Fibroblast of peridontal ligament (primary cell): ENCODE results near the gene RSAD2.
"Not testable (repeated sequence)": the region's sequence is repeated elsewhere in the genome, so short reads cannot be mapped to it uniquely, and the experiment has no call there.

Source experiments
- DNase-seq: peaks from one replicate; pipeline ENCODE4 v3.0.0-alpha.2; 2010; ENCODE audit errors: extremely low read depth

The RSAD2 gene

DNA sequence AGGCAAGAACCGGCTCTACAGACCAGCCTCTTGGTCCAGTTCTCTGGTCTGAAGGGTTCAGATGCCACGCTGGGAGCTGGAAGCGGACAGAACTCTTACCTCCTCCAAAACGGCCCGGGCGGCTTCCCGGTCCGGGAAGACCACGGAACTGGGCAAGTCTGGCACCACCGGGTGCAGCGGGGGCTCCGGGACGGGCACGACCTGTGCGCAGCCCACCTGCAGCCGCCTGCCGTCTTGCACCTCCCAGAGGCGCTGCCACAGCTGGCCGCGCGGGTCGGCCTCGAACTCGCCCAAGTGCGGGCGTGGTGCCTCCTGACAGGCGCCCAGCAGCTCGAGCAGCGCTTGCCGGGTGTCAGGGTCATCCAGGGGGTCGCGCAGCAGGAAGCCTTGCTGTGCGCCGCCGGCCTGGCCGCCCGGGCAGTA lies 12.6 kb upstream of the RSAD2 start:
- no peak for DNase-seq

DNA sequence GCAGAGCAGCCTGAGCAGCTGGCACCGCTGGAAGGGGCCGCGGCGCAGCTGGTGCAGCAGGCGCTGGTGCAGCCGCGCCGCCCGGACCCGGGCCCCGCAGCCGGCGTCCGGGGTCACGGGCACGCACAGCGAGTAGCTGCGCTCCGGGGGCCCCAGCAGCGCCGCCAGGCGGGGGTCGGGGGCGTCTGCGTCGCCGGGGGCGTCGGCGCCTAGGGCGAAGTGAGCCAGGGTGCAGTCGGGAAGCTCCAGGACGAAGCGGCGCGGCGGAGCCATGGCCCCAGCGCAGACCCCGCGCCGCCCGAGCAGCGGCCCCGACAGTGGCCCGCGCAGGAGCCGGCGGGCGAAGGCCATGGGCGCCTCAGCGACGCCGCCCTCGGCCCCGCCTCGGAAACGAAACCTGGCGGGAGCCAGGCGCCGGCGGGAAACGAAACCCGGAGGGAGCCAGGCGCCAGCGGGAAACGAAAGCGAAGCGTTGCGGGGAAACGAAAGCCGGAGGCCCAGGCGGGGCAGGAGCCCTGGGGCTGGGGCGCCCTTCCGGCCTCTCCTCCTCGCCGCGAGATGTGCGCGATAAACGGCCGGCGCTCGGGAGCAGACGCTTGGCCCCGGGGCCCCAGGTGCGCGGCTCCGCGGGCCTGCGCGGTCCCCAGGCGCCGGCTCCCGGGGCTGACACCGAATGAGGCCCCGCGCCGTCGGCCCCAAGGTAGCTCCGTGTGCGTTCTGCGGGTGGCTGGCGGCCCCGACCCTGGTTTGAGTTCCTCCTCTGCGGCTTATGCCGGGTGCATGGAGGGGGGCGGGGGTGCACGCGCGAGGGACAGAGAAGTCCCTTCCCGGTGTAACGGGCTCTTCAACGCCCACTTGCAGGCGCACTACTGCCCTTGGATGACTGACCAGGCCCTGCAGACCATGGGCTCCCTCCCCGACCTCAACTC lies 12.0 kb upstream of the RSAD2 start, which contains the start of gene CMPK2:
TSS of gene CMPK2 (minus strand) at position 562 of the 929 bp plus-strand sequence. CDS start at position 351, 211 bp downstream.
- peak; percentile 28 for DNase-seq

DNA sequence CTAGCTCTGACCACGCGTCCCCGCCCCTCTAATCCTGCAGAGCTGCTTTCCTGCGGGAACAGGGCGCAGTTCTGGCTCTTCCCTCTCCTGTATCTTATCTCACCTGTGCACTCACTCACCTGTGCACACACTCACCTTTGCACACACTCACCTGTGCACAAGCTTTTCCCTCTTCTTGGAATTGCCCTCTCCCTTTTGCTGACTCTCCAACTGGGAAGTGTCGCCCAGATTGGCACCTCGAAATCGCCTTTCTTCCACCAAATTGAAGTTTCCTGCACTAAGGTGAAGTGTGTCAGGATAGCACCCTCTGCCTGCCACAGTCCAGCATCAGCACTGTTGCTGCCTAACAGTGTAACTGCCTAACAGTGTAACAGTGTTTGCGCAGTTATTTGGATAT lies 11.3 kb upstream of the RSAD2 start:
- DNase-seq = peak; percentile 29

DNA sequence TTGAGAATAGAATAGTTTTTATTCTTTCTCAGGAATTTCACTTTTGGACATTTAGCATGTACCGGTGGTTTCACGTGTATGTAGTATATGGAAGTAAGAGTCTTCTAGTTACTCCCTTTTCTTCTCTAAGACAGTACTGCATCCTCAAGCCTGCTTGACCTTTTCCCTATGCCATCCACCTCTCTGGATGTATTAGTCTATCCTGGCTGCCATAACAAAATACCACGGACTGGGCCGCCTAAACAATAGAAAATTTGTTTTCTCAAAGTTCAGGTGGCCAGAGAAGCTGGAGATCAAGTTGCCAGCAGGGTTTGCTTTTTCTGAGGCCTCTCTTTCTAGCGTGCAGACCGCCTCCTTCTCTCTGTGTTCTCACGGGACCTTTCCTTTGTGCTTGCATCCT lies 10.6 kb upstream of the RSAD2 start:
- no peak for DNase-seq

DNA sequence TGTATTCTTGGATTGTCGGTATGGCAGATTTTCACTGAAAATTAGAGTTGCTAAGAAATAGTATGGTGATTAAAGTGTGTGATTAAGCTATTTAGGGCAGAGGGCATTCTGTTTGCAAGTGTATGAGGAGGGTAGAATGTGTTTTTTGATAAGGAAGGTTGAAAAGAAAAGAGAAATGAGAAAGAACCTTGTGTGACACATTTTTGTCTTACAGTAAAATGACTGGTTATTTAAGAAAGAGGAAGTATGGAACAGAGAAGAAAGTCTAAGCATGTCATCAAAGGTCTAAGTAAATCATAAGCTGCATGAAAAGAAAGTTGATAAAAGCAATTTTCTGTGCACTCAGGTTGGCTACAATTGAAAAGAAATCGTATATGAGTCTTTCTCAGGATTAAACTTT lies 5.2 kb upstream of the RSAD2 start:
- DNase-seq = no peak

DNA sequence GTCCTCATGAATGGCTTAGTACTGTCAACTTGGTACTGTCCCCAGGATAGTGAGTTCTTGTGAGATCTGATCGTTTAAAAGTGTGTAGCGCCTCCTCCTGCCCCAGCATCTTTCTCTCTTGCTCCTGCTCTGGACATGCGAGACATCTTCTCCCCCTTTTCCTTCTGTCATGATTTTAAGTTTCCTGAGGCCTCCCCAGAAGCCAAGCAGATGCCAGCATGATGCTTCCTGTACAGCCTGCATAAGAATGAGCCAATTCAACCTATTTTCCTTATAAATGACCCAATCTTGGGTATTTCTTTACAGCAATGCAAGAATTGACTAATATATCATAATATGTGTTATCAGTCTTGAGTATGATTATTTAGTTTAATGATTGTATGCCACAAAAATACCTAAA lies 3.5 kb upstream of the RSAD2 start:
- DNase-seq = no peak

DNA sequence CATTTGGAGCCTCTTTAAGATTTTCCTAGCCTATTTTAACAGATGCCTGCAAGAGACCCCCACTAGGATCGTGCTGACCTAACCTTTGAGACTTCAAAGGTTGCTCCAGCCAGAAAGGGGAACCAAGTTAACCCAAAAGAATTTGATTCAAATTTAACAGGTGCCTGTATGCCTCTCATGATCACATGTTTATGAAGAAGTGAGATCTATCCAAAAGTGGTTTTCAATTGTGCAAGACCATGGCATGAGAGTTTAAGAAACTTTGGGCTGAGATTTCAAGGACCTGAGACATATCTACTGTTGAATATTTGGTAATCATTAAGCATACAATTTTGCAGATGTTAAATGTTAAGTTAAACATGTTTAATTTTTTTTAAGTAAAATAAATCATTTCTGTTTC lies 1.3 kb upstream of the RSAD2 start:
- no peak for DNase-seq

DNA sequence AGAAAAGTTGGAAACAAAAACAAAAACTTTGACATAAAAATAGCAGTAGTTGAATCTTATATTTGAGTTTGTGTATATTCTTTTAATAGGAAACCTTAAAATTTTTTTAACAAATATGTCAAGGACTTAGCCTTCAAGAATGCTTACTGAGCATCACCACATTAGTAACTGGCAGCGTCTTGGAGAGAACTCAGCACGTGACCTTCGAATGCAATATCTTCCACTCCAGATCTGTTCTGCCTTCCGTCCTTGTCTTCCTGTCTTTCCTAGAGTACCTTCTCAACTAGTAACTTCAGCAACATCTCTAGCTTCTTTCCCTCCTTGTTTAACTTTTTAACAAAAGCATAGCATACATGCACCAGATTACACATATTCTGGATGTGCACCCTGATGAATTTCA lies 972 bp downstream of the RSAD2 start:
- no peak for DNase-seq

DNA sequence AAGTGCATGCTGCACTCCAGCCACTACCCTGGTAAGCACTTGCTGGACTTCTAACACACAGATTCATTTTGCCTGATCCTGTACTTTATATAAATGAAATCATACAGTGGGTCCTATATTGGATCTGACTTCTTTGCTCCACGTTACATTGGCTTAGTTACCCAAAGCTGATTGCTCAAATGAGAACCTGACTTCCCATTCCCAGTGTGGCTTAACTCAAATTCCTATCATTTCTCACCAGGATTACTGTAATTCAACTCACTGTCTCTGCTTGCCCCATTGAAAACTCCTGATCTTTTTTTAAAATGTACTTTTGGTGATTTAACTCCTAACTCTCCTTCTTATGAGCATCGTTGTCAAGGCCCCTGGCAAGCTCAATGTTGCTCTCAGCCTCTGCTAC lies 1.4 kb downstream of the RSAD2 start:
- no peak for DNase-seq

DNA sequence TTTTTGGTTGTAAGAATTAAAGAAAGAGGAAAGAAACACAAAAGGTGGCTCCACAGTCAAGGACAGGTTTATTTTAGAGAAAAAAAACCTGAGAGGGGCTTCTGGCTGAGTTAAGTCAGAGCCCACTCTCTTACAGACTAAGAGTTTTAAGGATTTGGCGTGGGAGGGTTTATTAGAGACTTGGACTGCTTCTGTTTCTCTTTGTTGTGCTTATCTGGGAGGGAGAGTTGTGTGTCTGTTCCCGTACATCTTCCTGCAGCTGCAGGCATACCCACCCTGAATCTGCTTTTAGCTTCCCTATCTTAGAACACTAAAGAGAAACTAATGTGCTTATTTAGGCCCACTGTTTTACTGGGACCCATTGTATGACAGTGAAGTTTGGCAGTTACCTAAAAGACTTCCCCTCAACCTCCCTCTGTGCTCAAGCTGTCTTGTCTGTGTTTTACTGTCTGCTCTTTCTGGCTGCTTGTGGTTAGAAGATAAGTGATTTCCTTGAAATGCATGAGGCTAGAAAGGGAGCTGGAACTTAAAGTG lies 2.7 kb downstream of the RSAD2 start:
- DNase-seq = no peak

DNA sequence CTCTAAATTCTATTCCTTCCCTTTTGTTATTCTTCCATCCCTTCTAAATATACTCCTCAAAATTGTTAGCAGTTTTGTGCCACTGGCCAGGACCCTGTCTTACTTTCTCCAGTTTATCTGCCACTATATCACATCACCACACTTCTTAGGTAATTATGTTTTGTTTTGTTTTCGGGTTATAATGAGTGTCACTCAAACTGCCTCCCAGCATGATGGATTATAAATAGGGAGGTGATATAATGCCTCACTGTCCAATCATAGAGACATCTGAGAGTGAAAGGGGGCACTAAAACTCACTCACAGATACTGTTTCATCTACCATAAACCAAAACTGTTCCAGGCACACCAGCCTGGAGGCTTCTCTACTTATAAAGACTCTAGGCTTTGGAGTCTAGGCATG lies 3.5 kb downstream of the RSAD2 start:
- DNase-seq = no peak

DNA sequence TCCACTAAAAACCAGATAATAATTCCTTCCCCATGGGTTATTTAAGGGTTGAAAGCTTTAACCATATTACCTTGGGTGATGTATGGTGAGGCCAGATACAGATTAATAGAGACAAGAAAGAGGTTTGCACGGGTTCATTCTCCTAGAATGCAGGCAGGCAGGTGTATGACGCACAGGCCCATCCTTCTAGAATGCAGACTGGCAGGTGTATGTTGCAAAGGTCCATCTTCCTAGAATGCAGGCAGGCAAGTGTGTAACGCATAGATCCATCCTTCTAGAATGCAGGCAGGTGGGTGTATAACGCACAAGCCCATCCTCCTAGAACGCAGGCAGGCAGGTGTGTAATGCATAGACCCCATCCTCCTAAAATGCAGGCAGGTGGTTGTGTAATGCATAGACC lies 3.9 kb downstream of the RSAD2 start:
- DNase-seq = no peak

DNA sequence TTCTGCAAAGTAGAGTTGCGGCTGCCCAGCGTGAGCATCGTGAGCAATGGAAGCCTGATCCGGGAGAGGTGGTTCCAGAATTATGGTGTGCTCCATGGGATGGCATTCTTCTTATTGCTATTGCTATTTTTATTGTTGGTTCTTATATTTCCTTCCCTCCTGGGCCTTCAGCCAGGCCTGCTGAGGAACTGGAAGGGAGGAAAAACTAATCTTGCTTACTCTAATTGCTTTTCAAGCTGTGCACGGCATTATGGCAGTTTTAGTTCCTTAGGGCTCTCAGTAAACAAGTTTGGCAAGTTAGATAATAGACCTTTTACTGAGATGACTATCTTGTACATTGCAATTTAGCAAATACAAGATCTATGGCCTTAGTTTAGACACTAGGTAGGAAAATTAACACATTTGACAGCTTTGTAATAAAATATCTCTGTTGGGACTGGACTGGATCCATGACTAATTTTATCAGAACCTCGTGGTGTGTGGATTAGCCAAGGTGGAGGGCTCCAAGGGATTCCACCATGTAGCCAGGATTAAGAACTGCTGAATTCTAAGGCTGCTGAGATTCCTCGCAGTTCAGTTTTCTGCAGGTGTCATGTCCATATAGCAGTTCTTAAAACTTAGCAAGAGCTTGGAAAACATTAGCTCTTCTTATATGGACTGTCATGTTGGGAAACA lies 6.0 kb downstream of the RSAD2 start:
- no peak for DNase-seq

DNA sequence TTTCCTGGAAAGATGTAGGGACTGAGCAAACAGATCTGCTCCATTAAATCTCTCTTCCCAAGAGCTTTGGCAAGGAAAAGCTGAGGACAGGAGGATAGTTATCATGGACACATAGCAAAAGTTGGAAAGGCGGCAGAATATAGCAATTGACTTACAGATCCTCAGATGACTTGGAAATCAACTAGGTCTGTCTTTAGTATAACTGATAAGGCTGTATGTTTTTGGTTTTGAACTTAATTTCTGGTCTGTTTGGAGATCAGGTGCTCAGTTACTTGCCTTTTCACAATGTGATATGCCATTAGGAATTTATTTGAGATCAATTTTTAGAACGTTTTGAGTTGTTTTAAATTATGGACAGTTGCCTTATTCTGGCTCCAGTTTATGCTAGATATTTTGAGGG lies 8.0 kb downstream of the RSAD2 start:
- no peak for DNase-seq

DNA sequence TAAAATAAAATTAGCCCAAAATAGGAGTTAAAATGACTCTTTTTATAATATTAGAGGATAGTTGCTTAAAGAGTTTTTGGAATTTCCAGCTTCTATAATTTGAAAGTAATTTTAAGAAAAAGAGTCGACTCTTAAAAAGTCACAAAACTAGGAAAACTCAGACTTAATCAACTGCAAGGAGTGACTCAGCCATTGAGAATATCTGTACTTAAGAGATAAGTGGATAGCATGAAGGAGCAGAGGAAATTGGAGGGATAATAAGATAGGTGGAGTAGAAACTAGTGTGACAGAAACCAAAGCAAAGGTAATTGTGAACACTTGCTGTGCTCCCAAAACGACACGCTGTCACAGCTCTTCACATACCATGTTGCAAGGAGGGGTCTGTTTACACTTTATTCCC lies 8.4 kb downstream of the RSAD2 start:
- DNase-seq = no peak

DNA sequence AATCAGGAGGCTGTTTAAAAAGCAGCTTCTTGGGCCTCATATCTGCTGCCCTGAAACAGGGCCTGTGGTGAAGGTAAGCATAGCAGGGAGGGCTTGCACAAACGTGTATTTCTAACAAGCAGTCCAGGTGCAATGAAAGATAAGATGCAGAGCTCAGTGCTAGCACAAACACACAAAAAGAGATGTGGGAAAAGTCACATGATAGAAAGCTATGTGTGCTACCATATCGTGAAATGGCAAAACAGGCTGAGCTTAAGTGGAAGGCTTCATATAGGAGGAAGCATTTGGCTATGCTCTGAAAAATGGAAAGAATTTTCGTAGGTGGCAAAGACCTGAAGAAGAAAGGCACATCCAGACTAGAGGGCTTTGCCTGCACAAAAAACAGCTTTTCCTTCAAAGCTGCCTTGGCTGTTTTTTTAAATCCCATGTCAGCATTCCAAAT lies 10.2 kb downstream of the RSAD2 start:
- no peak for DNase-seq

DNA sequence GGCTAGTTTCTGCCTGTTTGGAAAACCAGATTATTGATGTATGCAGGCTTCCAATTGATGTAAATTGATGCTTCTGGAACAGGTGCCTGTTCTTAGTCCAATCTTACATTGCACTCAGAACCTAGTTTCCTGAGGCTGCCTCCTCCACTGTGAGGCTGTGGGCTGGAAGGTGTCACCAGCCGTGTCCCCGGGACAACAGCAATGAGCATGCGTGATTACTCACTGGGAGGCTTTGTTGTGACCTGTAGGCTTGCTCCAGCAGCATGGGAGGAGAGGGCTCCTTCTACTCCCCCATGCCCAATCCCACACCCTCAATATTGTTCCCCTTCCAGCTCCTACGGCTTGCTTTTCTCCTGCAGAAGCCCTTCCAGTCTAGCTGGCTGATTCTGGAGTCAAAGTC lies 11.1 kb downstream of the RSAD2 start:
- DNase-seq = no peak

DNA sequence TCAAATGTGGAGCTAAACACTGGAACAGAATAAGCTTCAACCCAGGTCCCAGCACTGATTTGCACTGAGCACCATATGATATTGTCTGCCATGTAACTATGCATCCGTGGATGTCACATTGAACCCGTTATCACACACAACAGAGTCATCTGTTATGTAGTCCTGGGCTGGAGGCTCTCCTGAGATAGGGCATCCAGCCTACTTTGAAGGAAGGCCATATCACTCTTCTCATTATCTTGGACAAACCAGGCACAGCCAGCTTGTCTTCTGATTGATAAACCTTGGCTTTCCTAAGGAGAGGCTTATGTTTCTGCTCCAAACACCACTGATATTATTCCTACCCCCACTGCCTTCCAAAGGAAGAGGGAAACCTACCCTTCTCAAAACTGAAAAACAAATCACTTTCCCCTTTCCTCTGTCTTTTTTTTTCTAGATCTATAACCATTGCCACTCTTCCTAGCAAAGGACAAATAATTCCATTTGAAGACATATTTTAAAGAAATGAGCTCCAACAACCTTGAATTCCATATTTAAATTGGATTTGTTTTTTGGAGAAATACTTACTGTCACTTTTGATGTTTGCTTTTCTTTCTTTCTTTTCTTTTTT lies 16.4 kb downstream of the RSAD2 start:
- DNase-seq = no peak

DNA sequence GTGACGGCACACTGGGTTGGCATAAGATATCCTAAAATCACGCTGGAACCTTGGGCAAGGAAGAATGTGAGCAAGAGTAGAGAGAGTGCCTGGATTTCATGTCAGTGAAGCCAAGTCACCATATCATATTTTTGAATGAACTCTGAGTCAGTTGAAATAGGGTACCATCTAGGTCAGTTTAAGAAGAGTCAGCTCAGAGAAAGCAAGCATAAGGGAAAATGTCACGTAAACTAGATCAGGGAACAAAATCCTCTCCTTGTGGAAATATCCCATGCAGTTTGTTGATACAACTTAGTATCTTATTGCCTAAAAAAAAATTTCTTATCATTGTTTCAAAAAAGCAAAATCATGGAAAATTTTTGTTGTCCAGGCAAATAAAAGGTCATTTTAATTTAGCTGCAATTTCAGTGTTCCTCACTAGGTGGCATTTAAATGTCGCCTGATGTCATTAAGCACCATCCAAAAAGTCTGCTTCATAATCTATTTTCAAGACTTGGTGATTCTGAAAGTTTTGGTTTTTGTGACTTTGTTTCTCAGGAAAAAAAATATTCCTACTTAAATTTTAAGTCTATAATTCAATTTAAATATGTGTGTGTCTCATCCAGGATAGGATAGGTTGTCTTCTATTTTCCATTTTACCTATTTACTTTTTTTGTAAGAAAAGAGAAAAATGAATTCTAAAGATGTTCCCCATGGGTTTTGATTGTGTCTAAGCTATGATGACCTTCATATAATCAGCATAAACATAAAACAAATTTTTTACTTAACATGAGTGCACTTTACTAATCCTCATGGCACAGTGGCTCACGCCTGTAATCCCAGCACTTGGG lies 19.6 kb downstream of the RSAD2 start:
- DNase-seq = peak; percentile 78

DNA sequence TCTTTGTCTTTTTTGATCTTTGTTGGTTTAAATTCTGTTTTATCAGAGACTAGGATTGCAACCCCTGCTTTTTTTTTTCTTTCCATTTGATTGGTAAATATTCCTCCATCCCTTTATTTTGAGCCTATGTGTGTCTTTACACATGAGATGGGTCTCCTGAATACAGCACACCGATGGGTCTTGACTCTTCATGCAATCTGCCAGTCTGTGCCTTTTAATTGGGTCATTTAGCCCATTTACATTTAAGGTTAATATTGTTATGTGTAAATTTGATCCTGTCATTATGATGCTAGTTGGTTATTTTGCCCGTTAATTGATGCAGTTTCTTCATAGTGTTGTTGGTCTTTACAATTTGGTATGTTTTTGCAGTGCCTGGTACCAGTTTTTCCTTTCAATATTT lies 25.0 kb downstream of the RSAD2 start:
- DNase-seq = not testable (repeated sequence)

DNA sequence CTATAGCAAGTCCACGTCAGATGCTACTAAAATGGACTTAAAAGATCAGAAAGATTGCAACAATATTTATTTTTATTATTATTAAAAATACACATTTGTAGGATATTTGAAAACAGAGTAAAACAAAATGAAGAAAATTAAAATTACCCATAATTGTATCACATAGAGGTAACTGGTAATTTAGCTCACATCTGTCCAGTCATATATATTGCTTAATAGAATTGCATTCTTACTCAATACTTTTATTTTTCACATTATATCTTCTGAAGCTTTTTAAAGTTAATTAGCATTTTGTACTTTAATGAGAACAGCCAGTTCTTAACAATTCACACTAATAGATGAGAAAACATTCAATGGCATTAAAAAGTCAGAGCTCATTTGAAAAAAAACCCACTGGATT lies 28.1 kb downstream of the RSAD2 start:
- no peak for DNase-seq
